A549 (cell line): ENCODE results near the gene TSC22D1. TPM values are rescaled to one million over a fixed set of nuclear protein-coding genes. Genes with fewer than 3 reads are reported as not detected.

Source experiments
- ATAC-seq, 2 experiments: fragments of 200-7000 bp in 1 of 2; fragments of >200 bp in 1 of 2; cut with Nextera tagmentation in 1 of 2; cut with Tn5 transposase in 1 of 2; 3 replicates each; pipeline versions ENCODE4 v1.8.0 to v1.9.1; 2018 to 2020; ENCODE audit warnings: mild to moderate bottlenecking in 1 of 2, moderate library complexity in 1 of 2
- CTCF ChIA-PET: fragments of 300-600 bp; sonication (Branson Sonifier 250); formaldehyde crosslinking; extraction: SDS; loops from one replicate; lab custom pipeline; 2021; ENCODE audit warnings: antibody characterized with exemption, inconsistent platforms; lab: Yijun Ruan, JAX
- POLR2A ChIA-PET: fragments of 350-600 bp; formaldehyde crosslinking; extraction: SDS; loops from one replicate; lab custom pipeline; 2021; ENCODE audit warnings: antibody characterized with exemption, inconsistent platforms; lab: Yijun Ruan, JAX
- DNase-seq, 2 experiments: peaks; one replicate each; pipeline versions ENCODE4 v3.0.0 to v3.0.0-alpha.2; 2011 to 2016; ENCODE audit warnings: low read depth in 1 of 2, low spot score in 1 of 2
- FAIRE-seq: peaks from 2 replicates; lab custom pipeline; 2011; peaks lifted over from hg19 to GRCh38; lab: Jason Lieb, UNC
- H3K27ac ChIP-seq, 2 experiments: fragments of >200 bp; sonication (Bioruptor Twin); formaldehyde crosslinking; 3 replicates each; pipeline ENCODE4 v1.5.1; 2016 to 2017
- H3K4me1 ChIP-seq: fragments of >200 bp; sonication (Bioruptor Twin); formaldehyde crosslinking; 3 replicates; pipeline ENCODE4 v1.6.1; 2016
- H3K4me2 ChIP-seq: fragments of >200 bp; sonication (Bioruptor Twin); formaldehyde crosslinking; 3 replicates; pipeline ENCODE4 v1.6.1; 2016
- H3K4me3 ChIP-seq: fragments of >200 bp; sonication (Bioruptor Twin); formaldehyde crosslinking; 3 replicates; pipeline ENCODE4 v1.5.1; 2016
- H3K9me3 ChIP-seq: fragments of >200 bp; sonication (Bioruptor Twin); formaldehyde crosslinking; 3 replicates; pipeline ENCODE4 v1.6.1; 2016
- CBX2 ChIP-seq: fragments of 200-600 bp; sonication (generic); IDR thresholded peaks from 2 replicates; pipeline ENCODE4 v1.6.1; 2016; ENCODE audit warnings: low read depth, mild to moderate bottlenecking, borderline replicate concordance
- CTCF ChIP-seq: fragments of >200 bp; sonication (Bioruptor Twin); formaldehyde crosslinking; IDR thresholded peaks from 3 replicates; pipeline ENCODE4 v1.5.1; 2016
- ELK1 ChIP-seq: fragments of 150-350 bp; IDR thresholded peaks from 2 replicates; pipeline ENCODE4 v1.6.1; 2014; ENCODE audit warnings: low read depth, mild to moderate bottlenecking, low read length
- EP300 ChIP-seq, 2 experiments: fragments of >200 bp; sonication (Bioruptor Twin); formaldehyde crosslinking; IDR thresholded peaks; 2 replicates in 1 of 2; 3 replicates in 1 of 2; pipeline ENCODE4 v1.6.1; 2016 to 2017
- ESRRA ChIP-seq: fragments of 150-350 bp; IDR thresholded peaks from 2 replicates; pipeline ENCODE4 v1.6.1; 2014; ENCODE audit warnings: mild to moderate bottlenecking, low read length, borderline replicate concordance
- HEYL ChIP-seq: fragments of 250-450 bp; sonication (Bioruptor Pico); IDR thresholded peaks from 2 replicates; pipeline ENCODE4 v1.8.0; 2021; ENCODE audit warnings: mild to moderate bottlenecking, moderate library complexity
- HOXB5 ChIP-seq: fragments of 250-450 bp; sonication (Bioruptor Pico); IDR thresholded peaks from 2 replicates; pipeline ENCODE4 v1.5.0; 2020; ENCODE audit warnings: mild to moderate bottlenecking, moderate library complexity
- JUNB ChIP-seq: fragments of >200 bp; sonication (Bioruptor Twin); formaldehyde crosslinking; IDR thresholded peaks from 2 replicates; pipeline ENCODE4 v1.6.1; 2016
- MAZ ChIP-seq: fragments of 150-350 bp; IDR thresholded peaks from 2 replicates; pipeline ENCODE4 v1.6.1; 2014; ENCODE audit warnings: antibody characterized with exemption, low read depth, low read length, borderline replicate concordance
- NFE2L2 ChIP-seq: fragments of 150-350 bp; conservative IDR thresholded peaks from 2 replicates; pipeline ENCODE4 v1.6.1; 2014; ENCODE audit warnings: low read length
- NR3C1 ChIP-seq: fragments of >200 bp; sonication (Bioruptor Twin); formaldehyde crosslinking; IDR thresholded peaks from 3 replicates; pipeline ENCODE4 v1.6.1; 2017
- POLR2A ChIP-seq: IDR thresholded peaks from 2 replicates; pipeline ENCODE4 v1.6.1; 2012; ENCODE audit warnings: mild to moderate bottlenecking, low read length
- RCOR1 ChIP-seq: fragments of 150-350 bp; IDR thresholded peaks from 2 replicates; pipeline ENCODE4 v1.6.1; 2014; ENCODE audit warnings: antibody characterized with exemption, low read length, low read depth
- REST ChIP-seq: fragments of 200-600 bp; sonication (generic); IDR thresholded peaks from 2 replicates; pipeline ENCODE4 v1.6.1; 2016; ENCODE audit warnings: antibody characterized with exemption, mild to moderate bottlenecking, moderate library complexity
- RNF2 ChIP-seq: fragments of 200-600 bp; sonication (generic); IDR thresholded peaks from 2 replicates; pipeline ENCODE4 v1.6.1; 2016; ENCODE audit warnings: low read depth, mild to moderate bottlenecking, antibody characterized with exemption, moderate library complexity, borderline replicate concordance
- WGBS: methylation state at CpG from one replicate; pipeline ENCODE4 v1.1.6; 2017; ENCODE audit errors: missing lambda C conversion rate; 5-methylcytosine and 5-hydroxymethylcytosine counted together
- polyA plus RNA-seq, 4 experiments: library from polyadenylated mRNA; depleted of rRNA in 3 of 4; stranded (reverse); fragments of >200 nt; fragmentation: RNase III in 1 of 4; extraction: RNeasy Plus Mini Kit Qiagen cat#74134 plus additional on column Dnase treatment in 1 of 4; gene quantifications; 2 replicates in 3 of 4; 3 replicates in 1 of 4; pipeline ENCODE4 v1.2.3, GENCODE V29; 2011 to 2017
- TF ChIP-seq, protein P1 (sequence below): IDR thresholded peaks from 2 replicates; pipeline ENCODE4 v1.6.1; 2012; ENCODE audit warnings: low read depth, borderline replicate concordance
- TF ChIP-seq, protein P2 (sequence below): fragments of 450-650 bp; IDR thresholded peaks from 2 replicates; pipeline ENCODE4 v1.6.1; 2014; ENCODE audit warnings: antibody characterized with exemption
- TF ChIP-seq, protein P3 (sequence below): fragments of >200 bp; sonication (Bioruptor Twin); formaldehyde crosslinking; IDR thresholded peaks from 2 replicates; pipeline ENCODE4 v1.6.1; 2016
- TF ChIP-seq, protein P4 (sequence below): fragments of 250-450 bp; sonication (Bioruptor Pico); IDR thresholded peaks from 2 replicates; pipeline ENCODE4 v1.5.0; 2021; ENCODE audit warnings: mild to moderate bottlenecking, moderate library complexity, borderline replicate concordance

Gene TSC22D1
- polyA plus RNA-seq, 2 of the 4 experiments (the other 2 are of a cell fraction) = 66.8 to 196 TPM

DNA sequence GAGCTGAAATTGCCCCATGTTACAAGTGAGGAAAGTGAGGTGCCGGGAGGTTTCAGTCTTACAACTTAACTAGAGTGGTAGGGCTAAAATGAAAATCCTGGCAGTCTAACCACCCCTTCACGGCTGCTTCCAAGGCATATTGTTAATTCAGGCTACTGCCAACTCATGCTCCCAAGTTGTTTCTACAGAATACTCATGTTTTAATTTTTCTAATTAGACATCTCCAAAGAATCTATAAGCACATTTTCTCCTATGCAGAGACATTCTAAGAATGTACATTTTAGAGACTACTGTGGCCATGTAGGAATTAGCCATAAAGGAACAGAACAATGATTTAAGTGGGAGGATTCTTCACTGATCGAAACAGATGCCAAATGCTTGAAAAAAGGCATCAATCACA is 7.0 kb upstream of the TSC22D1 start:
- CTCF ChIA-PET = no interaction called here
- FAIRE-seq (no peak), ATAC-seq (no peak)

More for the DNA sequence above, 7.0 kb upstream of the TSC22D1 start:
- Histone ChIP-seq H3K27ac (no peak overlapping the region), H3K4me1 (peaks cover 11% of the 10 kb centered on the region; the same call in 2 of the 3 replicates), H3K4me3 (no peak overlapping the region), H3K9me3 (no peaks in the 10 kb centered on the region), H3K4me2 (no peak overlapping the region)
- 93% methylated on average over 3 of the region's 3 CpGs for WGBS
- no peak for DNase-seq
- POLR2A ChIA-PET = no interaction called here
- TF ChIP-seq REST (no peak), HOXB5 (CRISPR knock-in tag) (no peak), POLR2A (no peak), NR3C1 (no peak), JUNB (no peak), CBX2 (no peak), CTCF (no peak), MAZ (no peak), NFE2L2 (no peak), ELK1 (no peak), HEYL (CRISPR knock-in tag) (no peak), ESRRA (no peak), EP300 (IDR thresholded peaks at IDR 0.05) (no peak), RNF2 (no peak), RCOR1 (no peak)
- TF ChIP-seq, protein P1, sequence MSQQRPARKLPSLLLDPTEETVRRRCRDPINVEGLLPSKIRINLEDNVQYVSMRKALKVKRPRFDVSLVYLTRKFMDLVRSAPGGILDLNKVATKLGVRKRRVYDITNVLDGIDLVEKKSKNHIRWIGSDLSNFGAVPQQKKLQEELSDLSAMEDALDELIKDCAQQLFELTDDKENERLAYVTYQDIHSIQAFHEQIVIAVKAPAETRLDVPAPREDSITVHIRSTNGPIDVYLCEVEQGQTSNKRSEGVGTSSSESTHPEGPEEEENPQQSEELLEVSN = no peak
- TF ChIP-seq, protein P2, sequence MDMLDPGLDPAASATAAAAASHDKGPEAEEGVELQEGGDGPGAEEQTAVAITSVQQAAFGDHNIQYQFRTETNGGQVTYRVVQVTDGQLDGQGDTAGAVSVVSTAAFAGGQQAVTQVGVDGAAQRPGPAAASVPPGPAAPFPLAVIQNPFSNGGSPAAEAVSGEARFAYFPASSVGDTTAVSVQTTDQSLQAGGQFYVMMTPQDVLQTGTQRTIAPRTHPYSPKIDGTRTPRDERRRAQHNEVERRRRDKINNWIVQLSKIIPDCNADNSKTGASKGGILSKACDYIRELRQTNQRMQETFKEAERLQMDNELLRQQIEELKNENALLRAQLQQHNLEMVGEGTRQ = no peak
- TF ChIP-seq, protein P3, sequence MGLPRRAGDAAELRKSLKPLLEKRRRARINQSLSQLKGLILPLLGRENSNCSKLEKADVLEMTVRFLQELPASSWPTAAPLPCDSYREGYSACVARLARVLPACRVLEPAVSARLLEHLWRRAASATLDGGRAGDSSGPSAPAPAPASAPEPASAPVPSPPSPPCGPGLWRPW = no peak
- TF ChIP-seq, protein P4, sequence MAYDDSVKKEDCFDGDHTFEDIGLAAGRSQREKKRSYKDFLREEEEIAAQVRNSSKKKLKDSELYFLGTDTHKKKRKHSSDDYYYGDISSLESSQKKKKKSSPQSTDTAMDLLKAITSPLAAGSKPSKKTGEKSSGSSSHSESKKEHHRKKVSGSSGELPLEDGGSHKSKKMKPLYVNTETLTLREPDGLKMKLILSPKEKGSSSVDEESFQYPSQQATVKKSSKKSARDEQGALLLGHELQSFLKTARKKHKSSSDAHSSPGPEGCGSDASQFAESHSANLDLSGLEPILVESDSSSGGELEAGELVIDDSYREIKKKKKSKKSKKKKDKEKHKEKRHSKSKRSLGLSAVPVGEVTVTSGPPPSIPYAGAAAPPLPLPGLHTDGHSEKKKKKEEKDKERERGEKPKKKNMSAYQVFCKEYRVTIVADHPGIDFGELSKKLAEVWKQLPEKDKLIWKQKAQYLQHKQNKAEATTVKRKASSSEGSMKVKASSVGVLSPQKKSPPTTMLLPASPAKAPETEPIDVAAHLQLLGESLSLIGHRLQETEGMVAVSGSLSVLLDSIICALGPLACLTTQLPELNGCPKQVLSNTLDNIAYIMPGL (CRISPR knock-in tag) = no peak
